IPS-18a (cell line): ENCODE results near the gene TYRP1.

ENCODE experiments used
- H3K27ac ChIP-seq: one replicate; pipeline ENCODE4 v1.5.1; 2013; ENCODE audit warnings: low read length
- H3K27me3 ChIP-seq: one replicate; pipeline ENCODE4 v1.6.1; 2013; ENCODE audit warnings: mild to moderate bottlenecking, low read length; ENCODE audit not compliant: control insufficient read depth, insufficient read depth
- H3K36me3 ChIP-seq: one replicate; pipeline ENCODE4 v1.6.1; 2013; ENCODE audit warnings: low read depth, low read length; ENCODE audit not compliant: control insufficient read depth
- H3K4me1 ChIP-seq: one replicate; pipeline ENCODE4 v1.6.1; 2013; ENCODE audit warnings: low read depth, low read length; ENCODE audit not compliant: control insufficient read depth
- H3K4me3 ChIP-seq: one replicate; pipeline ENCODE4 v1.5.1; 2013; ENCODE audit warnings: low read length
- H3K9ac ChIP-seq: one replicate; pipeline ENCODE4 v1.6.1; 2013; ENCODE audit warnings: mild to moderate bottlenecking, low read length, moderate library complexity
- H3K9me3 ChIP-seq: one replicate; pipeline ENCODE4 v1.6.1; 2013; ENCODE audit warnings: low read depth, low read length; ENCODE audit not compliant: control insufficient read depth

The TYRP1 gene

DNA sequence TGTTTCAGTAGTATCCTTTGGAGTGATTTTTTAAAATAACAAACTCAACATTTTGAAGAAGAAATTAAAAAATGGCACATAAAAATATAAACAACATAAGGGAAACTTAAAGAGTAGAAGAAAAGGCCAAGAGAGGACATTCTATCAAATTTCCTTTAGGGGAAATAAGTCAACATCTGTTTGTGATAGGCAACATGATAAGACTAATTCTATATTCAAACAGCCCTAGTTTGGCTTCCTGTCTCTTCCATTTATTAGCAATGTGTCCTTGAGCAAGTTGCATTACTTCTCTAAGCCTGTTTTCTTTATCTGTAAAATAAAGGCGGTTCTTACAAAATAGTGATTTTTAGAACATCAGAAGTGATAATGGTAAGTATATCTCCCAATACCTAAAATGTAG, 24.7 kb downstream of the TYRP1 start:
- Histone ChIP-seq H3K27ac (no peak overlapping the region), H3K27me3 (no peaks in the 10 kb centered on the region), H3K4me3 (no peak overlapping the region)

DNA sequence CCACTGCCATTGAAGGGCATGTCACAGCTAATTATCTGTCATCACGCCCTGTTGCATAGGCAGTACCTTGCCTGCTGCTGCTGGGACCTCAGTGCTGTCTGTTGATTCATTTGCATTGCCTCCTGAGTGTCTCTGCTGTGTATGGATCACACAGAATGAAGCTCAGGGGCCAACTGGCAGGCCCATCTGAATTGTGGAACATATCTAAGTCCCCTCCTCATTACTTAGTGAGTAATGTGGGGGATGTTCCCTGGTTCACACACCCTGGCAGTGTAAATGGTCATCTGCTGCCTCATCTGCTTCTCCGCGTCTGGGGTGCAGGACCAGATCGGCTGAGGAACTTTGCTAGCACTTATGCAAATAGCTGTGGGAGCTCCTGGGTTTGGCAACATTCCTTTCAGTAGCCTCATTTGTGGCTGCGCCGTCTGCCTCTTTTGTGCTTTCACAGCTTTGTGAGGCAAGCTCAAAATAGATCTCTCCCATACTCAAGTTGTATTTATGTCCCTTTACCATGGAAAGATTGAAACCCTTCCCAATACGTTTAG, 25.4 kb downstream of the TYRP1 start:
- H3K9ac ChIP-seq: peak overlapping the region; percentile 51
- H3K27ac ChIP-seq: peak overlapping the region; percentile 42
- H3K4me1 ChIP-seq: peaks cover 13% of the 10 kb centered on the region
- H3K9me3 ChIP-seq: no peaks in the 10 kb centered on the region
- H3K4me3 ChIP-seq: peak overlapping the region; percentile 48
- no peaks in the 10 kb centered on the region for H3K36me3 ChIP-seq
- H3K27me3 ChIP-seq: no peaks in the 10 kb centered on the region

More for the DNA sequence above, 24.7 kb downstream of the TYRP1 start:
- no peak overlapping the region for H3K9ac ChIP-seq
- peaks cover 13% of the 10 kb centered on the region for H3K4me1 ChIP-seq
- no peaks in the 10 kb centered on the region for H3K36me3 ChIP-seq
- no peaks in the 10 kb centered on the region for H3K9me3 ChIP-seq

DNA sequence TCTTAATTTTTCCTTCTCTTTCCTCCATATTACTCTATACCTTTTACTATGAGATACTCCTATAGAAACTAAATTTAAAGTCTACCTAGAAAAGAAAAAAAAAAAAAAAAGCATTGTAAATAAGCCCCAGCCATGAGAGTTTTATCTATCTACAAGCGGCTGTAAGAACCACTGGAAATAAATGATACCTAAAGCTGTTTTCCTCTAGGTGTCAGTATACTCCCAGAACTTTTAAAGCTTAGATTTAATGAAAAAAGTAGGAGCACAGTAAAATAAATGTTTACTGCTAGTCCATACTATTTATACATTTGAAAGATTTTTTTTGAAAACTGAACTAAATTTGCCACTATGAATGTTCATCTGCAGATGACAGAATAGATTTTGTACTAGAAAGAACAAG, 26.2 kb downstream of the TYRP1 start:
- Histone ChIP-seq H3K4me3 (no peak overlapping the region), H3K4me1 (peaks cover 13% of the 10 kb centered on the region), H3K9me3 (no peaks in the 10 kb centered on the region), H3K36me3 (no peaks in the 10 kb centered on the region), H3K27me3 (no peaks in the 10 kb centered on the region), H3K27ac (no peak overlapping the region), H3K9ac (no peak overlapping the region)

DNA sequence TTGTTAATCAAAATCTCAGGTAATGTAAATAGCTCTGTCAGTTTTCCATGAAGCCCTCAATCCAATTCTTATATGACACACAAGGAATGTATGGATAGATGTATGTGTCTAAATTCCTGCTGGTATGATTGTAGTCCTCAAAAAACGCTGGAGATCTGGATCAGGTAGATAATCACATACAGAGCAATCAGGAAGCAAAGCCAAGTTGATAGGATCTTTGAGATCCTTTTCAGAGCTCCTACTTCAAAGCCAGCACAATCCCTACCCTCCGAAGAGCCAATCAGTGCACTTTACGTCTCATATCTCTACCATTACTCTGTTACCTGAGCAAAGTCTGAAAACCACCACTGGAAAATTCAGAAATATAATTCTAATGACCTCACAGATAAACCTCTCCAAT, 27.4 kb downstream of the TYRP1 start:
- H3K36me3 ChIP-seq: no peaks in the 10 kb centered on the region
- peaks cover 13% of the 10 kb centered on the region for H3K4me1 ChIP-seq
- no peaks in the 10 kb centered on the region for H3K27me3 ChIP-seq
- H3K27ac ChIP-seq: no peak overlapping the region
- H3K9ac ChIP-seq: no peak overlapping the region
- no peak overlapping the region for H3K4me3 ChIP-seq
- no peaks in the 10 kb centered on the region for H3K9me3 ChIP-seq

DNA sequence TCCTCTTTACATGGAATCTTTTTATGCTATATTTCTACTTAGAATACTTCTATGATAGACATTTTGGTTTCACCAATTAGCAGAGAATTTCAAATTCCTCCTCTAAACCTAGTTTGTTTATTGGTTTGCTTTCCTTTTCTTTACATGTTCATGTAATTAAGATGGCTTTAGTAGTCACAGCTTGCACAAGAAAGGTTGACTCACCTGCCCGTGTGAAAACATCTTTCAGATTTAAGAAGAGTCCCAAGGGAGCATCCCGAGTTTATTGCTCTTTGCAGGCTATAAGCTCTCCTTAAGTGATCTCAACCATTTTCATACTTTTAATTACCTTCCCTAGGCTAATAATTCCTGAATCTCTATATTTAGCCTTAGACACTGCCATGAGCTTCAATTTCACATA, 28.9 kb downstream of the TYRP1 start:
- no peak overlapping the region for H3K27ac ChIP-seq
- no peaks in the 10 kb centered on the region for H3K9me3 ChIP-seq
- H3K9ac ChIP-seq: no peak overlapping the region
- no peaks in the 10 kb centered on the region for H3K27me3 ChIP-seq
- peaks cover 13% of the 10 kb centered on the region for H3K4me1 ChIP-seq
- no peak overlapping the region for H3K4me3 ChIP-seq
- H3K36me3 ChIP-seq: no peaks in the 10 kb centered on the region

DNA sequence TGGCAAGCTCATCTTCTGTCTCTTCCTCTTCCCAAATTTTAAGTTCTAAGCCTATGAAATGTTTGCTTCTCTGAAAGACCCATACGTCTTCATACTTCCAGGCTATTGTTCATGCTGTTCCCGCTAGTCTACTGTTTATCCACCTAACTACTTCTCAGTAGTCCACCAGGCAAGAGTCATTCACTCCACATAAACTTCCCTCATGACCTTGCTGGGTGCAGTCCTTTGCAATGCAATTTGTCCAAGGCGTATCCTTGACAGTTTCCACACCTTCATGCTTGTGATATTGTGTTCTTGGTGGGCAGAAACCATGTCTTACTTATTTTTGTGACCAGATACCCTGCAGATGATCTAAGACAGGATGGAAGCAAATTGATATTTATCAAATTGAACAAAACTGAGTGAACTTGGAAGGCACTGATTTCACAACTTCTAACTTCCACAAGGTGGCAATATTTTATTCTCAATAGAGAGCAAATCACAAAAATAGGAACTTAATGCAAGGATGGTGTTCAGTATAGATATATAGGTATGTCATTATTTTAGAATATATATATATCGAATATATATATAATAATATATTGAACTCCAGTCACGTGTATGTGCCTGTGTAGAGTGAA, 30.3 kb downstream of the TYRP1 start:
- H3K27me3 ChIP-seq: no peaks in the 10 kb centered on the region
- H3K27ac ChIP-seq: no peak overlapping the region

DNA sequence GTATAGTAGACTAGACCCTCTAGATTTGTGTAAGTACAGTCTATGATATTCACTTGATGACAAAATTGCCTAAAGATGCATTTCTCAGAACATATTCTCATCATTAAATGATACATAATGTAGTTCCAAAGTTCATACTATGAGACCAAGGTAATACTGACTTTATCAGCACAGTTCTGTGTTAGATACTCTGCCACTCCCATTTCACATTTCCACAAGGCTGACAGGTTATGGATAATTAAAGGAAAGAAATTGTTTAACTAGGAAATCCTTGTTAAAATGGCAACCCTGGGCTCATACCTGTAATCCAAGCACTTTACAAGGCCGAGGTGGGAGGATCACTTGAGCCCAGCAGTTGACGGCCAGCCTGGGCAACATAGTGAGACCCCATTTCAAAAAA, 33.6 kb downstream of the TYRP1 start:
- no peaks in the 10 kb centered on the region for H3K36me3 ChIP-seq
- no peak overlapping the region for H3K27ac ChIP-seq
- H3K27me3 ChIP-seq: no peaks in the 10 kb centered on the region
- H3K4me3 ChIP-seq: no peak overlapping the region
- no peaks in the 10 kb centered on the region for H3K9me3 ChIP-seq
- H3K9ac ChIP-seq: no peak overlapping the region
- H3K4me1 ChIP-seq: no peaks in the 10 kb centered on the region

More for the DNA sequence above, 30.3 kb downstream of the TYRP1 start:
- Histone ChIP-seq H3K4me3 (no peak overlapping the region), H3K36me3 (no peaks in the 10 kb centered on the region), H3K4me1 (peaks cover 8% of the 10 kb centered on the region), H3K9ac (no peak overlapping the region), H3K9me3 (no peaks in the 10 kb centered on the region)

DNA sequence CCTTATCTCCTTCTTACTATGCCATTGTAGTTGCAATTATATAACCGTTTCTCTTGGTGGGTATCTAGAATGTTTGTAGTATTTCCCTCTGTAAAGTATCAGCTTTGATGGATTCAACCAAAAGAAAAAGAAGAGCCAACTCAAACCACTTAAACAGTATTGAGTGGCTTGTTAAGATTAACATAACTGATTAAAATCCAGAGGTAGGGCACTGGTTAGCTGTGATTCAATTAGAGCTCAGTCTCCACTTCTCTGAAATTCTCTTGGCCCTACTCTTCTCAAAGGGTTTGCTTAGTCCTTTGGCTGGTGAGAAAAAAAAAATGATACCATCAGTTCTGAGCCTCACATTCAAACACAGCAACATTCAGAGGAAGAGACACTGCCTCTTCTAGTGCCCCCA, 37.0 kb downstream of the TYRP1 start:
- no peak overlapping the region for H3K4me3 ChIP-seq
- H3K36me3 ChIP-seq: no peaks in the 10 kb centered on the region
- H3K9me3 ChIP-seq: no peaks in the 10 kb centered on the region
- no peak overlapping the region for H3K9ac ChIP-seq
- no peak overlapping the region for H3K27ac ChIP-seq
- H3K27me3 ChIP-seq: no peaks in the 10 kb centered on the region
- no peaks in the 10 kb centered on the region for H3K4me1 ChIP-seq

DNA sequence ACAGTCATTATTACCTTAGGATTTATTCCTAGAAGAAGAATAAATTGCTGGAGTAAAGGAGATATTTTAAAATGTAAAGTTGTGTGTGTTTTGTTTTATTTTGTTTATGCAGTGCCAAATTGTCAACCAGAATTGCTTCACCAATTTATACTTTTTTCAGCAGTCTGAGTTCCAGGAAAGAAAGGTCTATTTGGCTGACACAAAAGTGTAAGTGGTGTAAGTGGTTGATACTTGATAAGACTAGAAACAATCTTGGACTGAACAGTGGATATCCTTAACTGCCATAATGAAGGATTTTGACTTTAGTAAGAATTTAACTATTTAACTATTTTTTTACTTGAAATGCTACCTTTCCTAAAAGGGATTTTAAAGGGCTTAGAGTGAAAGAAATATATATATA, 37.7 kb downstream of the TYRP1 start:
- Histone ChIP-seq H3K36me3 (no peaks in the 10 kb centered on the region), H3K27me3 (no peaks in the 10 kb centered on the region), H3K4me3 (no peak overlapping the region), H3K4me1 (no peaks in the 10 kb centered on the region), H3K9ac (no peak overlapping the region), H3K9me3 (no peaks in the 10 kb centered on the region), H3K27ac (no peak overlapping the region)

DNA sequence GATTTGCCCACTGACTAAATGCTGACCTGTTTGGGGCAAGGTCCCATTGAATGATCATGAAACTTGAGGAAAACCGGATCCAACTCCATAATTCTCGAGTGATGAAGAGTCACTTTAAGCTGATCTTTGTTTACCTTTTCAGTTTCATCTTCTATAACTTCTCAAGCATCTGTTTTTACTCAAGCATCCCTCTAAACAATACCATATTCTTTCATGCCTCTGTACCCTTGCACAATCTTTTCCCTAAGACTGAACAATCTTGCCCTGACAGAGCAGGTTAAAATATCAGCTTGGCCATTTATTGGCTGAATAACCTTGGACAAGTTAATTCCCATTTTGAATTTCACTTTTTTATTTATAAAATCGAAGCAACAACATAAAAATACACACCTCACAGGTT, 39.8 kb downstream of the TYRP1 start:
- no peak overlapping the region for H3K9ac ChIP-seq
- H3K4me3 ChIP-seq: no peak overlapping the region
- H3K9me3 ChIP-seq: no peaks in the 10 kb centered on the region
- H3K36me3 ChIP-seq: no peaks in the 10 kb centered on the region
- no peak overlapping the region for H3K27ac ChIP-seq
- no peaks in the 10 kb centered on the region for H3K4me1 ChIP-seq
- H3K27me3 ChIP-seq: no peaks in the 10 kb centered on the region

DNA sequence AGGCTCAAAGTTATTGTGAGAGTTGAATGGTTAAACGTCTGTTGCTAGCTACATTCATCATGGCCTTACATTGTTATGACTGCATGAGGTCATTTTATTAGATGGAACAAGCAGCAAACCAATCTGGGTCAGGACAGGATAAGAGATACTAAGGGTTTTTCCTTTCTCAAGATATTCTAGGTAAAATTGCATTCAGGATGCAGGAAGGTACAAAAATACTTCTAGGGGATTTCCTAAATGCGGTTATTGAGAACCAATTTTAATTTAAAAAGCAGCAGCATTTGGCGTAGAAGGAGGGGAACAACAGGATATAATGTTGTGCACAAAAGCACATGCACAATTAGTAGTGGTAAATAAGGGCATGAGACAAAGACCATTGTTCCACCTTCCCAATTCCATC, 42.5 kb downstream of the TYRP1 start:
- Histone ChIP-seq H3K27ac (no peak overlapping the region), H3K36me3 (no peaks in the 10 kb centered on the region), H3K9ac (no peak overlapping the region), H3K27me3 (no peaks in the 10 kb centered on the region), H3K4me3 (no peak overlapping the region), H3K4me1 (no peaks in the 10 kb centered on the region), H3K9me3 (no peaks in the 10 kb centered on the region)

DNA sequence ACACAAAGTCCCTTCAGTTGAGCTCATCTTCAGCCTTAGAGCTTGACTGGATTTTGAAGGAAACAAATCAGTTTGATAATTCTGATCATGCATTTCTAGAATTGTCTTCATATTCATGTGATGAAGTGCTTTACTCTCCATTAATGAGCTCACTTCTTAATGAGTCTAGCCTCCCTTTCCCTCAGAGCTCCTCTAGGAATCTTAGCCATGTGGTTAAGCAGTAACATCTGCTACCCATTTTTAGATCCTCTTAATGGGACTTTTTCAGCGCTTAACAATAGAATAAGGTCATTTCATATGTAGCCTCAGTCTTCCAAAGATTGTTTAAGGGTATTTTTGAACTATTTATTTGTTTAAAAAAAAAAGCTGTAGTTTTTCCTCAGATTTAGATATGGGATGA, 44.7 kb downstream of the TYRP1 start:
- Histone ChIP-seq H3K9me3 (no peaks in the 10 kb centered on the region), H3K4me3 (no peak overlapping the region), H3K27me3 (no peaks in the 10 kb centered on the region), H3K4me1 (no peaks in the 10 kb centered on the region), H3K36me3 (no peaks in the 10 kb centered on the region), H3K9ac (no peak overlapping the region), H3K27ac (no peak overlapping the region)
